SK-MEL-5 (cell line): ENCODE results near the gene FXYD3. TPM values are rescaled to one million over a fixed set of nuclear protein-coding genes. Genes with fewer than 3 reads are reported as not detected.
"Not testable (repeated sequence)": the region's sequence is repeated elsewhere in the genome, so short reads cannot be mapped to it uniquely, and the experiment has no call there.

Experiments
- DNase-seq: peaks from one replicate; pipeline ENCODE4 v3.0.0-alpha.2; 2016; ENCODE audit warnings: low read depth, low spot score
- in situ Hi-C: cut with HindIII; loops from 2 replicates; pipeline ENCODE4 v1.10.0; 2016; ENCODE audit warnings: low sequenced_read_pairs, high pct_unique_total_duplicates, low pct_unique_long_range_greater_than_20kb
- total RNA-seq: library from RNA; depleted of rRNA; stranded (reverse); fragments of >200 nt; shearing (Covaris generic); gene quantifications from 2 replicates; pipeline ENCODE4 v1.2.3, GENCODE V29; 2014

The FXYD3 gene
- total RNA-seq, 1 experiment from 2014 or later, result not detected

- in situ Hi-C loops, result no loop called here
These were observed 2.2 kb downstream of the FXYD3 start for GRCh38 chr19:35117799-35118198.

GRCh38 chr19:35118268-35119020 is 2.8 kb downstream of the FXYD3 start:
- in situ Hi-C loops, result no loop called here
- DNase-seq, result no peak

More at GRCh38 chr19:35117799-35118198, 2.2 kb downstream of the FXYD3 start:
- no peak for DNase-seq

- DNase-seq, result no peak
These were observed 3.5 kb downstream of the FXYD3 start for GRCh38 chr19:35119091-35119490.

GRCh38 chr19:35119578-35120155 is 4.0 kb downstream of the FXYD3 start:
- in situ Hi-C loops, result no loop called here
- DNase-seq, result no peak

More at GRCh38 chr19:35119091-35119490, 3.5 kb downstream of the FXYD3 start:
- in situ Hi-C loops, result no loop called here

- in situ Hi-C loops, result no loop called here
- DNase-seq, result peak; percentile 28
These were observed 4.9 kb downstream of the FXYD3 start for GRCh38 chr19:35120492-35120891.

GRCh38 chr19:35120898-35121297 is 5.3 kb downstream of the FXYD3 start:
- DNase-seq, result no peak
- in situ Hi-C loops, result no loop called here

GRCh38 chr19:35122687-35123551 is 7.3 kb downstream of the FXYD3 start:
- no peak for DNase-seq
- in situ Hi-C loops, result no loop called here

- in situ Hi-C loops, result no loop called here
- DNase-seq, result no peak
These were observed 8.0 kb downstream of the FXYD3 start for GRCh38 chr19:35123573-35123972.

GRCh38 chr19:35124098-35125060 is 8.8 kb downstream of the FXYD3 start:
- DNase-seq, result peak; percentile 88

GRCh38 chr19:35125270-35125717 is 9.7 kb downstream of the FXYD3 start:
- DNase-seq, result no peak
- in situ Hi-C loops, result no loop called here

More at GRCh38 chr19:35124098-35125060, 8.8 kb downstream of the FXYD3 start:
- in situ Hi-C loops, result no loop called here

GRCh38 chr19:35125749-35126623 is 10.4 kb downstream of the FXYD3 start:
- in situ Hi-C loops, result no loop called here

GRCh38 chr19:35126624-35126959 is 11.0 kb downstream of the FXYD3 start:
- in situ Hi-C loops, result no loop called here
- DNase-seq, result no peak

More at GRCh38 chr19:35125749-35126623, 10.4 kb downstream of the FXYD3 start:
- DNase-seq, result no peak

- in situ Hi-C loops, result no loop called here
These were observed 12.2 kb downstream of the FXYD3 start for GRCh38 chr19:35127871-35128270.

GRCh38 chr19:35128398-35129057 is 12.9 kb downstream of the FXYD3 start:
- DNase-seq, result no peak
- in situ Hi-C loops, result no loop called here

More at GRCh38 chr19:35127871-35128270, 12.2 kb downstream of the FXYD3 start:
- no peak for DNase-seq

- in situ Hi-C loops, result not testable (repeated sequence)
These were observed 14.2 kb downstream of the FXYD3 start for GRCh38 chr19:35129724-35130274.

More at GRCh38 chr19:35129724-35130274, 14.2 kb downstream of the FXYD3 start:
- not testable (repeated sequence) for DNase-seq
